ENCODE results near the gene PVRIG.
A peak's percentile ranks its signal among the peaks of the same experiment; 100 is the strongest.
"Not testable (repeated sequence)": the region's sequence is repeated elsewhere in the genome, so short reads cannot be mapped to it uniquely, and the experiment has no call there.

Gene PVRIG

DNA sequence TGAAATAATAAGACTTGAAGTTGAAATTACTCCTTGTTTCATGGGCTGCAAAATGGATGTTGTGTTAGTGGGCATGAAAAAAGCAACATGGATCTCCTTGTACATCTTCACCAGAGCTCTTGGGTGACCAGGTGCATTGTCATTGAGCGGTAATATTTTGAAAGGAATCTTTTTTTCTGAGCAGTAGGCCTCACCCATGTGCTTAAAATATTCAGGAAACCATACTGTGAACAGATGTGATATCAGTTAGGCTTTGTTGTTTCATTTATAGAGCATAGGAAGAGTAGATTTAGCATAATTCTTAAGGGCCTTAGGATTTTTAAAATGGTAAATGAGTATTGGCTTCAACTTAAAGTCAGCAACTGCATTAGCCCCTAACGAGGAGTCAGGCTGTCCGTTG, 26.8 kb upstream of the PVRIG start:
- no peak for DNase-seq (ENCODE audit: low read depth in 1 of 2, low spot score in 1 of 2)

DNA sequence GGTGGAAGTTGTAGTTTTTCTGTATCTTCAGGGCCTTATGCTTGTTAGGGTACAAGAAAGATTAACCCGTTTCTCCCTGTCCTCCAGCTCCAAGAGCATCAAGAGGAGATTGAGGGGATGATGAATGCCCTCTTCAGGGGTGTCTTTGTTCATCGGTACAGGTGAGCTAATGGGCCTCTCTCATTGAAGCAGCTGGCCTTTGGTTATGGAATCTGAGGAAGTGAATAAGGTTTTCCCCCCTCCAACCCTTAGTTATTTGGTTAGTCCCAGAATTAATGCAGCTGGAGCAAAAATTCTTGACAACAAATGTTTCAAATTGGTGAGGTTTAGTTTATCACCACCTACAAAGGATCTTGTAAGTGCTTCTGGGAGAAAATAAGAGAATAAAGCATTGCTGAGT, 24.5 kb upstream of the PVRIG start:
- no peak for DNase-seq (ENCODE audit: low read depth in 1 of 2, low spot score in 1 of 2)

DNA sequence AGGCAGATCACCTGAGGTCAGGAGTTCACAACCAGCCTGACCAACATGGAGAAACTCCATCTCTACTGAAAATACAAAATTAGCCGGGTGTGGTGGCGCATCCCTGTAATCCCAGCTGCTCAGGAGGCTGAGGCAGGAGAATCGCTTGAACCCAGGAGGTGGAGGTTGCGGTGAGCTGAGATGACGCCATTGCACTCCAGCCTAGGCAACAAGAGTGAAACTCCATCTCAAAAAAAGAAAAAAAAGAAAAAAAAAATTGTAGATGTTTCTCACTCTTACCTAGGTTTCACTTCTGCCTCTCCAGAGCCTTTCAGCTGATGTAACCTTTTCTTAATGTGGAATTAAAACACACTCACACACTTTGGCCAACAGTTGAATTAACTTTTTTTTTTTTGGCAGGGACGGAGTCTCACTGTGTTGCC, 23.8 kb upstream of the PVRIG start:
- not testable (repeated sequence) for DNase-seq (ENCODE audit: low read depth in 1 of 2, low spot score in 1 of 2)

DNA sequence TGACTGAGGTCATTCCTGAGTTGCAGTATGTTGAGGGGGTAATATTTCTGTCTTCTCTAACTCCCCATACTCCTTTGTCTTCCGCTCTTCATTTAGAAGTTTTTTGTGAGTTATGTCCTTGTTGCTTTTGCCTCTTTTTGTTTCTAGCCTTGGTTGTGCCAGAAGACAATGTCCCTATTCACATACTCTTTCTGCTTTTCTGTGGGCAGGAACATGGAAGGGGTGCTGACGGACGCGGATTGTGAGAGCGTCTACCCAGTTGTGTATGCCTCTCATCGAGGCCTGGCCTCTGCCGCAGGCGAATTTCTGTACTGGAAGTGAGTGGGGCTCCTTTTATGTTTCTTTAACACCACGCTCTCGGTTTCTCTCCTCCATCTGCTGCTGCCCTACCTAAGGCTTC, 21.5 kb upstream of the PVRIG start:
- DNase-seq (ENCODE audit: low read depth in 1 of 2, low spot score in 1 of 2), result no peak

DNA sequence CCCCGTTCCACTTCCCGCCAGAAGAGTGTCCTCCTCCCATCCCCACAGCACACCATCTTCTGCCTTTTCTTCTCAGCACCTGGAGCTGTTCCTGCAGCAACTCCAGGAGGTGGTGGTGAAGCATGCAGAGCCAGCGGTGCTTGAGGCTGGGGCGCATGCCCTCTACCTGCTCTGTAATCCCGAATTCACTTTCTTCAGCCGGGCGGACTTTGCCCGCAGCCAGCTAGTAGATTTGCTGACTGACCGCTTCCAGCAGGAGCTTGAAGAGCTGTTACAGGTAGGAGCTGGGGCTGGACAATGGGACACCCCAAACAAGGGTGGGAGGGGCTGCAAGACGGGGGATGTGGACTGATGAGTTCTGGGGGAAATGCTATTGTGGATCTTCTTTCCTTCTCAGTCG, 19.1 kb upstream of the PVRIG start:
- DNase-seq (ENCODE audit: low read depth in 1 of 2, low spot score in 1 of 2), result no peak

DNA sequence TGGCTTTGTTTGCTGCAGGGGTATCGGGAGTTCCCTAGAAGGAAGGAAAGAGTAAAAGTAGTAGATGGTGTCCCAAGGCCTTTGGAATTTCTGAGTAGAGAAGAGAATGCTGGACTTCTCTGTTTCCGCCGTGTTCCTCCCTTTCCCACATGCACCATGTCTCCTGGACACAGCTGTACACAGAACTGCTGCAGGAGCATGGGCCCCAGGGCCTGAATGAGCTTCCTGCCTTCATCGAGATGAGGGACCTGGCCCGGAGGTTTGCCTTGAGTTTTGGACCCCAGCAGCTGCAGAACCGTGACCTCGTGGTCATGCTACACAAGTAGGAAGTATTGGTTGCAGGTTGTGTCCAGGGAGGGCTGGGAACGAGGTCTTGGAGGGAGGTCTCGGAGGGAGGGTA, 15.3 kb upstream of the PVRIG start:
- no peak for DNase-seq (ENCODE audit: low read depth in 1 of 2, low spot score in 1 of 2)

DNA sequence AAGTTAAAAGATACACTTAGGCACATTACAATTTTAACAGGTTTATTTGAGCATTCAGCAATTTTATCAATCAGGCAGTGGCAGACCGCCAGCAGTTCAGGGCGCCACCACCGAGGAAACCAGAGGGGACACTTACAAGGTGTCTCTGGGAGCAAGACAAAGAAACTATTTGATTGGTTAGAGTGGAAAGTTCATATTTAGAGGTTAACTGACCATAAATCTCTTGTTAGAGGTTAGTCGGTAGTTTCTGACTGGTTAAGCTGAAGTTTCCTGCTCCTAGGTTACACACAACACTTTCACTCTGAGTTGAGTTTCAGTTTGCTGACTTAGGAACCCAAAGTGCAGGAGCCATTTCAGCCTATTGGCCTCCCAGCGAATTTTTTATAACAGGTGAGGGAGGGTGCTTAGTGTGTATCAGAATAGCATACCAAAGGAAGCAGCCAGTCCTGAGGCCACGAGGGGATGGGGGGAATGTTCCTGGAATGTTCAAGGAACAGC, 10.8 kb upstream of the PVRIG start:
- peak in 1 of 2 donors; percentile 43 for DNase-seq (ENCODE audit: low read depth in 1 of 2, low spot score in 1 of 2)

DNA sequence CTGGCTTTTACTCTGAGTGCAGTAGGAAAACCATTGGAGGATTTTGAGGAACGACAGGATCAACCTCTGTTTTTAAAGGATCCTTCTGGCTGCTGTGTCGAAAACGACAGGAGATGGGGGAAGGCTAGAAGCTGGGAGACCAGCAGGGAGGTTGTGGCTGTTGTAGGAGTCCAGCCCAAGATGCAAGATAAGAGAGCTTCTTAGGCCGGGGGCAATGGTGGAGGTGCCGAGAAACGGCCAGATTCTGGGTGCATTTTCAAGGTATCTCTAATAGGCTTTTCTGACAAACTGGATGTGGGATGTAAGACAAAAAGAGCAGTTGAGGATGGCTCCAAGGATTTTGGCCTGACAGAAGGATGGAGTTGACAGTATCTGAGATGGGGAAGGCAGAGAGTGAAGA, 10.3 kb upstream of the PVRIG start:
- no peak for DNase-seq (ENCODE audit: low read depth in 1 of 2, low spot score in 1 of 2)

DNA sequence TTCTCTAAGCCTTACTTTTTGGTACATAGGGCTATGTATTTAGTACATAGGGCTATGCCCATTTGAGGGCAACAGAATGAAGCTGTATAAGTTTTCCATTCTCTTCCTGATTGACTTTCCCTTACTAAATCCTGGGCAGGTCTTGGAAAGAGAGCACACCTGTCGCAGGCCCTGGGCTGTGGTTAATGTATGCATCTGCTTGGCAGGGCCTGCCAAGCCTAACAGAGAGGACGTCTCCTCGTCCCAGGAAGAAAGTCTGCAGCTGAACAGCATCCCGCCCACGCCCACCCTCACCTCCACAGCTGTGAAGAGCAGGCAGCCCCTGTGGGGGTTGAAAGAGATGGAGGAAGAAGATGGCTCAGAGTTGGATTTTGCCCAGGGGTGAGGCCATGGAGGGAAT, 8.9 kb upstream of the PVRIG start:
- DNase-seq (ENCODE audit: low read depth in 1 of 2, low spot score in 1 of 2), result no peak

DNA sequence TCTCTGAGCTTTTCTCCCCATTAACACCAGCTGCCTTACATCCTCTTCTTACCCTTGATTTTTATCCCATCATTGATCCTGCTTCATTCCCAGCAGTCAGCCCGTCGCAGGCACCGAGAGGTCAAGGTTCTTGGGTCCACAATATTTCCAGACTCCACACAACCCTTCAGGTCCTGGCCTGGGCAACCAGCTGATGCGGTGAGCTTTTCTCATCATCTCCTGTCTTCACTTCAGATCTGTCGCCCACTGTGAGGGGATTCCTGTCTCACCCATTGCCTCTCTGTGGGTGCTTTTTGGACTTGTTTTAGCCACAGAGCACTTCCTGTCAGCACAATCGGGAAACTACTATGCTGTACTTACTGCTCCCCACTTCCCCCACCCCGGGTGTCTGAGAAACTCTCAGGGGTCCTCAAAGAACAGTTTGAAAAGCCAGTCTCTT, 8.4 kb upstream of the PVRIG start:
- DNase-seq (ENCODE audit: low read depth in 1 of 2, low spot score in 1 of 2), result no peak

DNA sequence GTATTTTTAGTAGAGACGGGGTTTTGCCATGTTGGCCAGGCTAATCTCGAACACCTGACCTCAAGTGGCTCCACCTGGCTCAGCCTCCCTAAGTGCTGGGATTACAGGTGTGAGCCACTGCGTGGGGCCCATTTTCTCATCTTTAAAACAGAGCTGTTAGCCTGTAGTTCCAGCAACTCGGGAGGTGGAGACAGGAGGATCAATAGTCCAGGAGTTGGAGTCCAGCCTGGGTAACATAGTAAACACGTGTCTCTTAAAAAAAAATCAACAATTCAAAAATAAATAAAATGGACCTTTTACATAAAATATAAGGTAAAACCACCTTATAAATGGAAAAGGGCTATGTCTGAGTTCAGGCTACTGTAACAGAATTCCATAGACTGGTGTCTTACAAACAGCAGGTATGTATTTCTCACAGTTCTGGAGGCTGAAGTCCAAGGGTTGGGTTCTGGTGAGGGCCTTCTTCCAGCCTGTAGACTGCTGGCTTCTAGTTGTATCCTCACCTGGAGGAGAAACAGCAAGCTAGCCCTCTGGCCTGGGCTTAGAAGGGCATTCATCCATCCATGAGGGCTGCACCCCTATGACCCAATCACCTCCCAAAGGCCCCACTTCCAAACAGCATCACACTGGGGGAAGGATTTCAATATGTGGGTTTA, 7.0 kb upstream of the PVRIG start:
- no peak for DNase-seq (ENCODE audit: low read depth in 1 of 2, low spot score in 1 of 2)

DNA sequence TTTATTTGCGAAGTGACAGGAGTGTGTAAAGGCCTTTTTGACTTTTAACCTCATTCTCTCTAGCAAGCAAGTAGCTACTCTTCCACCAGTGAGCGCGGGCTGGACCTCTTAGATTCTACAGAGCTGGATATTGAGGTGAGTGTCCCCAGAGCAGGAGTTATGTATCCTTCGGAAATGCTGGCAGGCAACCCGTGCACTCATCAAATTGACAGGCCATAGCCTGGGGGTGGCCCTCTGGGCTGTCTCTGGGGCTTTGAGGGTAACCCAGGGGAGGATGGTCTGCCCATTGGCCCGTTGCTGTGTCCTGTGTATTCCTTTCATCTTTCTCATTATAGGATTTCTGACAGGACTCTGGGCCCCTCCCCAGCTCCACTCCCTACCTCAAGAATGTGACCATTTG, 6.1 kb upstream of the PVRIG start:
- no peak for DNase-seq (ENCODE audit: low read depth in 1 of 2, low spot score in 1 of 2)

DNA sequence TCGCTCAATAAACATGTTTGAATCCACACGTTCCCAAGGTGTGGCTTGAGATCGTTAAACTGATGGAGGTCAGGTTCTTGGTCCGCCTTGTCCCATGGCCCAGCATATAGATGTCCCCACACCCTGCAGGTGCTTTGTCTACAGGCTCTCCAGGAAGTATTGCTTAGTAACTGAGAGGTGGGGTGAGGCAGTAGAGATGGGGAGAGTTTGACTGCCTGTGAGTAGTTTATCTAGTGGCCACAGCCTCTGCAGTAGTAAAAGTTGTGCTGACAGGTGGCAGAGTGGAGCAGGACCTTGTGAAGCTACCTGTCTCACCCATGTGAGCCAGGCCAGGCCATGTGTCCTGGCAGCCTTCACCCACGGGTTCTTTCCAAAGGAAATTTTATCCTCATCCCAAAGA, 5.4 kb upstream of the PVRIG start:
- not testable (repeated sequence) for DNase-seq (ENCODE audit: low read depth in 1 of 2, low spot score in 1 of 2)

DNA sequence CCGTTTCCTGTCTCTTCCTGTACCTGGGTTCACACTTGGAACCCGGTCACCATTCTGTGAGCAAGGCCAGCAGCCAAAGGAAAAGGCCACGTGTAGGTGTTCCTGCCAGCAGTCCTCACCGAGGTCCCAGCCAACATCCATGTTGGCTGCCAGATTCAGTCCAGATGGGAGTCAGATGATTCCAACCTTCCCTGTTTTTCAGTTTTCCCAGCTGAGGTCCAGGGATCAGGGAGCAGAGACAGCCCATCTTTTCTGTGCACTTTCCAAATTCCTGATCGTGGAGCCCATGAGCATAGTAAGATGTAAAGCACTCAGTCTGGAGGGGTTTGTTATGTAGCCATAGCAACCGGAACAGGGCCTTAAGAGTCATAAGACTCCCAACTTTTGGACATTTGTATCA, 3.9 kb upstream of the PVRIG start:
- no peak for DNase-seq (ENCODE audit: low read depth in 1 of 2, low spot score in 1 of 2)

DNA sequence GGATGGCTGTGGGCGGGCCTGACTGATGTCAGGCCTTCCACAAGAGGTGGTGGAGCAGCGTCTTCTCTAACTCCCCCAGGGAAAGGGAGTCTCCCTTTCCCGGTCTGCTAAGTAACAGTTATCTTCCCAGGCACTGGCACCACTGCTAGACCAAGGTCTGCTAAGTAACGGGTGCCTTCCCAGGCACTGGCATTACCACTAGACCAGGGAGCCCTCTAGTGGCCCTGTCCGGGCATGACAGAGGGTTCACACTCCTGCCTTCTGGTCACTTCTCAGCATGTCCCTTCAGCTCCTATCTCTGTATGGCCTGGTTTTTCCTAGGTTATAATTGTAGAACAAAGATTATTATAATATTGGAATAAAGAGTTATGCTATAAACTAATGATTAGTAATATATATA, 1.8 kb upstream of the PVRIG start:
- peak; percentile 61 to 72 for DNase-seq (ENCODE audit: low read depth in 1 of 2, low spot score in 1 of 2)

DNA sequence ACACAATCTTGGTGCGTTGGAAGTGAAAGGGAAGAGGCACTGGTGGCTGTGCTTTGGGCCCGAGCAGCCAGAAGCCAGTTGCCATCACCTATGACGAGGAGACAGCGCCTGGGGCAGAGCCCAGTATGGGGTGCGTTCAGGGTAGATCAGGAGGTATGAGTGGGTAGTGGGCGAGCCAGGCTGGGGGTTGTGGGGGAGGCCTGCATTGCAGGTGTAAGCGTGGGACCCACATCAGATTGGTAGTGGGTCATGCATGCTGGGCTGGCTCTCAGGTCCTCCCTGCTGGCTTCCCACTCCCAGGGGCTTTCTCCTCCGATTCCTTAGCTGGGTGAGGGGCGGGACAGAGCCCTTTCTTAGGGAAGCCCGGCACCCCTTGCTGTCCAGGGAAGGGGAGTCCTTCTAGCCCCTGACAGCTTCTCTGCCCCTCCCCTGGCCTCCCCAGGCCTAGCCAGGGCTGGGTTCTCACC, 445 bp upstream of the PVRIG start:
- no peak for DNase-seq (ENCODE audit: low read depth in 1 of 2, low spot score in 1 of 2)

DNA sequence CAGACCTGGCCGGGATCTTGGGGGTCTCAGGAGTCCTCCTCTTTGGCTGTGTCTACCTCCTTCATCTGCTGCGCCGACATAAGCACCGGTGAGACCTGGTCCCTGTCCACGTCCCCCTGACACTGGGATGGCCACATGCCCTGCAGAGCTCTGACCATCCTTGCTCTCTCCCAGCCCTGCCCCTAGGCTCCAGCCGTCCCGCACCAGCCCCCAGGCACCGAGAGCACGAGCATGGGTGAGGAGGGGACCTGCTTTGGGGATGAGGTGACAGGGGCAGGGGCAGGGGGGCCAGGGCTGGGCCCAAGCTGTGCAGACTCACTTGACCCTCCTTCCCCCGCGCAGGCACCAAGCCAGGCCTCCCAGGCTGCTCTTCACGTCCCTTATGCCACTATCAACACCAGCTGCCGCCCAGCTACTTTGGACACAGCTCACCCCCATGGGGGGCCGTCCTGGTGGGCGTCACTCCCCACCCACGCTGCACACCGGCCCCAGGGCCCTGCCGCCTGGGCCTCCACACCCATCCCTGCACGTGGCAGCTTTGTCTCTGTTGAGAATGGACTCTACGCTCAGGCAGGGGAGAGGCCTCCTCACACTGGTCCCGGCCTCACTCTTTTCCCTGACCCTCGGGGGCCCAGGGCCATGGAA, 959 bp downstream of the PVRIG start:
- no peak for DNase-seq (ENCODE audit: low read depth in 1 of 2, low spot score in 1 of 2)

DNA sequence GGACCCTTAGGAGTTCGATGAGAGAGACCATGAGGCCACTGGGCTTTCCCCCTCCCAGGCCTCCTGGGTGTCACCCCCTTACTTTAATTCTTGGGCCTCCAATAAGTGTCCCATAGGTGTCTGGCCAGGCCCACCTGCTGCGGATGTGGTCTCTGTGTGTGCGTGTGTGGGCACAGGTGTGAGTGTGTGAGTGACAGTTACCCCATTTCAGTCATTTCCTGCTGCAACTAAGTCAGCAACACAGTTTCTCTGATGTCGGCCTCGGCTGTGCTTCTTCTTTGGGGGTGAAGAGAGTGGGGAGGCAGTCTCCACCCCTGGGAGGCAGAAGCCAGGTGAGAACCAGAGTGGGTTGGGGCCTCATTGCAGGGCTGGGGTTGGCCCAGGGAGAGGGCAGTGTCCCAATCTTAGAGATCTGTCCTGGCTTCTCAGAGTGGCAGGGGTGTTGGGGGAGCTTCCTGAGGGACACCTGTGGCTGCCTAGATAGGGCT, 1.5 kb downstream of the PVRIG start:
- peak; percentile 57 to 78 for DNase-seq (ENCODE audit: low read depth in 1 of 2, low spot score in 1 of 2)

DNA sequence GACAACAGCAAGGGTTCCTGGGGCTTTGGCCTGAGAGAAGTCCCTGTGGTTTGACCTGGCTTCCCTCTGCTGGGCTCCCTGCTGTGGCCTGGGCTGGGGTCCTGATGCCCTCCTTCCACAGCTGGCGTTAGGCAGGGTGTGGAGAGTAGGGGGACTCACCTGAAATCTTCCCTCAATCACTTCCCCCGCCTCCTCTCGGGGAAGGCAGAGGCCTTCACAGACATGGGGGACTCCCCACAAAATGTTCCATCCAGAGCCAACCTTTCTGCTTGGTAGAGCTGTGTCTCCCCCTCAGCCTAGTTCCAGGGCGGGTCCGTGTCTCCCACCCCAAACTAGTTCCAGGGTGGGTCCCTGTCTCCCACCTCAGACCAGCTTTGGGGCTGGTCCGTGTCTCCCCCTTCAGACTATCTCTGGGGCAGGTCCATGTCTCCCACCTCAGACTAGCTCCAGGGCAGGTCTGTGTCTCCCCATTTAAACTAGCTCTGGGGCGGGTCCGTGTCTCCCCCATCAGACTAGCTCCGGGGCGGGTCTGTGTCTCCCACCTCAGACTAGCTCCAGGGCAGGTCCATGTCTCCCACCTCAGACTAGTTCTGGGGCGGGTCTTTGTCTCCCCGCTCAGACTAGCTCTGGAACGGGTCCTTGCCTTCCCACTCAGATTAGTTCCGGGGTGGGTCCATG, 2.2 kb downstream of the PVRIG start:
- no peak for DNase-seq (ENCODE audit: low read depth in 1 of 2, low spot score in 1 of 2)

DNA sequence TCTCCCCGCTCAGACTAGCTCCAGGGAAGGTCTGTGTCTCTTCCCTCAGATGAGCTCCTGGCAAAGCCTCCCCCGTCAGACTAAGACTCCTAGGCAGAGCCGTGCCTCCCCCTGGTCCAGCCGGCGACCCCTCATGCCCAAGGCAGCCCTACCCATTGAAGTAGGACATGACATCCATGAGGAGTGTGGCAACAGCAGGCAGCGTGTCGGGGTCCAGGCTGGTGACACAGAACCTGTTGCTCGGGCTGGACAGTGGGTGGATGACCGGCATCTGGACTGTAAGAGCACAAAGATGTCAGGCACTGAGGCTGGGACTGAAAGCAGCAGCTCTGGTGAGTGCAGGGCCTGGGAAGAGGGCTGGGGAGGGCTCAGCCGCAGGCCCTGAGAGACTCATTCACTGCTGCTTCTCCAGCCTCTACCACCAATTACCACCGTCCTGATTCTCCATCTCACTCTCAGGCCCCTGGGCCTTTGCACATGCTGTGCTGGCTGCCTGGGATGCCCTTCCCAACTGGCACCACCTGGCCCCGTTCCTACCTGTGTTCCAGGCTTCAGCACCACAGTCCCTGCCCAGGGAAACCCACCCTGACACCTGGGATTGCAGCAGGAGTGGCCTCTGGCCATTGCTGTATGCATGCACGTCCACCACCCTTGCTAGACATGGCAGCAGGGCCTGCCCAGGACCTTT, 2.8 kb downstream of the PVRIG start:
- DNase-seq (ENCODE audit: low read depth in 1 of 2, low spot score in 1 of 2), result no peak

DNA sequence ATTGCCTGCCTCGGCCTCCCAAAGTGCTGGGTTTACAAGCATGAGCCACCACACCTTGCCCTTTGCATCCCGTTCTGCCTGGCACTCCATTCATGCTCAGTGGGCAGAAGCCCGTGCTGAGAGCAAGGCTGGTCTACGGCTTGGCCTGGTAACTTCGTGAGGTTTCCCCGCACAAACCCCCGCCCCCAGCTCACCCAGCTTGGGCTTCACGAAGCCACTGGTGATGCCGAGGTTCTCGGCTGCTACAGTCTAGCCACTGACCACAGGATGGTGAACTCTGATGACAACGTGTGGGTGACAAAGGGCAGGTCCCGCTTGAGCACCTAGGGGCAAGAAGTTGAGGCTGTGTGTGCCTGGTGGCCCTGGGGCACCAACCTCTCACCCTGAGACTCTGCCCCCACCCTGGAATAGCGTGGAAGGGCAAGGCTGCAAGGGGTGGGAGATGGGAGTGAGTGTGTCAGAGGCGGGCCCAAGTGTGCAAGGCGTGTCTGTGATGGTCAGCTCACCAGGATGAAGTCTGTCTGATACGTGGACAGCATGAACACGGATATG, 3.7 kb downstream of the PVRIG start:
- not testable (repeated sequence) for DNase-seq (ENCODE audit: low read depth in 1 of 2, low spot score in 1 of 2)
